Measurements from ENCODE around the gene NUMA1. TPM values are rescaled to one million over a fixed set of nuclear protein-coding genes. Genes with fewer than 3 reads are reported as not detected.

NUMA1 gene
- total and polyA plus RNA-seq, 2 of the 8 experiments (the other 6 are each of a cell fraction or from before 2014, with no cell fraction given): 101 to 107 TPM

- Histone ChIP-seq H3K27me3 (replicated peaks in 1 of 4; ENCODE audit: control insufficient read depth in 3 of 4, extremely low read depth in 1 of 4, insufficient read depth in 3 of 4, low read length in 3 of 4) (no peaks in the 10 kb centered on the region), H3K14ac (ENCODE audit: insufficient read length) (no peak overlapping the region), H3K56ac (replicated peaks; ENCODE audit: insufficient read length, low read depth, low read length) (no peak overlapping the region), H2BK20ac (ENCODE audit: low read length) (no peak overlapping the region), H3K23ac (ENCODE audit: insufficient read length) (no peak overlapping the region), H2BK12ac (ENCODE audit: low read depth, low read length) (no peak overlapping the region), H3K4me3 (ENCODE audit: extremely low read depth in 1 of 4, insufficient read depth in 2 of 4, low read depth in 3 of 4, low read length in 4 of 4) (no peak overlapping the region), H3K36me3 (ENCODE audit: control insufficient read depth in 2 of 4, insufficient read depth in 4 of 4, low read length in 3 of 4) (peaks cover 0 to 6% (median 3%) of the 10 kb centered on the region in 4 experiments; a peak in 3 of 8 replicates), H2BK120ac (replicated peaks; ENCODE audit: low read depth, low read length) (no peak overlapping the region), H3K4ac (replicated peaks; ENCODE audit: insufficient read length, low read depth, low read length) (no peak overlapping the region), H3K79me1 (ENCODE audit: low read depth, low read length) (no peaks in the 10 kb centered on the region), H2BK5ac (ENCODE audit: low read depth, low read length) (no peak overlapping the region), H3K9ac (replicated peaks in 1 of 4; ENCODE audit: extremely low read depth in 1 of 4, low read depth in 3 of 4, low read length in 3 of 4) (no peak overlapping the region; a peak in 1 of 7 replicates), H3K9me3 (ENCODE audit: insufficient read depth in 2 of 2, low read depth in 1 of 2, low read length in 1 of 2) (no peaks in the 10 kb centered on the region), H3K23me2 (ENCODE audit: low read depth, low read length) (no peaks in the 10 kb centered on the region), H4K20me1 (replicated peaks in 1 of 2; ENCODE audit: control insufficient read depth in 1 of 2, insufficient read depth in 2 of 2, low read length in 2 of 2) (peaks cover 0 to 6% of the 10 kb centered on the region in 2 experiments), H3K79me2 (ENCODE audit: control insufficient read depth in 1 of 2, insufficient read depth in 2 of 2, low read length in 2 of 2) (no peaks in the 10 kb centered on the region), H3K18ac (ENCODE audit: extremely low read depth, low read length) (no peak overlapping the region), H3K4me2 (ENCODE audit: insufficient read depth in 1 of 2, low read depth in 2 of 2, low read length in 2 of 2) (no peak overlapping the region), H2AK5ac (ENCODE audit: low read depth, low read length) (no peak overlapping the region), H2AFZ (ENCODE audit: low read length) (no peak overlapping the region), H3K27ac (ENCODE audit: low read depth, low read length) (no peak overlapping the region), H2BK15ac (ENCODE audit: low read length) (no peak overlapping the region), H4K8ac (ENCODE audit: extremely low read depth, insufficient read depth, low read length) (no peak overlapping the region), H4K91ac (replicated peaks; ENCODE audit: insufficient read length, low read length) (no peak overlapping the region), H4K5ac (ENCODE audit: insufficient read length, low read depth, low read length) (no peak overlapping the region), H3K4me1 (replicated peaks in 1 of 4; ENCODE audit: control insufficient read depth in 3 of 4, insufficient read depth in 4 of 4, low read length in 3 of 4) (no peaks in the 10 kb centered on the region)
- POLR2A ChIA-PET (ENCODE audit: partially characterized antibody): interaction anchor here (0.6 to 1.8 kb wide), 2 partner anchors 13 to 23 kb away, joined by 3 to 4 read pairs; no protein-coding TSS in a partner anchor
- TF ChIP-seq RNF2 (IDR thresholded peaks at IDR 0.05; ENCODE audit: borderline replicate concordance, low read depth, low read length, missing control alignments, poor library complexity, severe bottlenecking): no peak
- TF ChIP-seq RFX5 (IDR thresholded peaks at IDR 0.05; ENCODE audit: borderline replicate concordance, low read depth, low read length): no peak
- TF ChIP-seq SP2 (IDR thresholded peaks at IDR 0.05; ENCODE audit: low read length): no peak
- TF ChIP-seq GABPA (IDR thresholded peaks at IDR 0.05; ENCODE audit: borderline replicate concordance, insufficient read depth, low read length): no peak
- TF ChIP-seq NANOG (IDR thresholded peaks at IDR 0.05; ENCODE audit: insufficient read depth, low read depth, low read length, poor library complexity, severe bottlenecking): no peak
- TF ChIP-seq HDAC2 (IDR thresholded peaks at IDR 0.05; ENCODE audit: borderline replicate concordance in 1 of 2, low read depth in 2 of 2, low read length in 2 of 2): no peak
- TF ChIP-seq KDM5A (IDR thresholded peaks at IDR 0.05; ENCODE audit: low read length): no peak
- TF ChIP-seq SP1 (IDR thresholded peaks at IDR 0.05; ENCODE audit: low read depth, low read length): no peak
- TF ChIP-seq CTCF (IDR thresholded peaks at IDR 0.05; ENCODE audit: control extremely low read depth in 1 of 3, insufficient read depth in 1 of 3, low read depth in 1 of 3, low read length in 3 of 3): no peak
- TF ChIP-seq HDAC6 (IDR thresholded peaks at IDR 0.05; ENCODE audit: low read depth, low read length): no peak
- DNase-seq (ENCODE audit: low read depth in 1 of 2, low spot score in 2 of 2) (no peak), FAIRE-seq (no peak)
- WGBS, 2 experiments (ENCODE audit: extremely low coverage in 1 of 2, insufficient coverage in 1 of 2, insufficient read length in 1 of 2, insufficient replicate concordance in 2 of 2, low coverage in 1 of 2, low lambda C conversion rate in 2 of 2, missing lambda C conversion rate in 1 of 2): 95% methylated on average over 1 of the region's 1 CpG; no CpG with 5 or more reads in 1 of the 2 experiments
- CTCF ChIA-PET (ENCODE audit: partially characterized antibody): interaction anchor here (0.6 to 4.8 kb wide), 35 partner anchors 9 to 478 kb away, joined by 3 to 54 read pairs (median 3); partner anchors contain the start of gene IL18BP
Observed at GRCh38 chr11:71977090-71977489, 103.3 kb downstream of the NUMA1 start.
